Fibroblast of skin of right biceps (primary cell): ENCODE data around the gene FGA.
"Not testable (repeated sequence)": the region's sequence is repeated elsewhere in the genome, so short reads cannot be mapped to it uniquely, and the experiment has no call there.

Source experiments
- DNase-seq: peaks from one replicate; pipeline ENCODE4 v3.0.0-alpha.2; 2013

The FGA gene

DNA sequence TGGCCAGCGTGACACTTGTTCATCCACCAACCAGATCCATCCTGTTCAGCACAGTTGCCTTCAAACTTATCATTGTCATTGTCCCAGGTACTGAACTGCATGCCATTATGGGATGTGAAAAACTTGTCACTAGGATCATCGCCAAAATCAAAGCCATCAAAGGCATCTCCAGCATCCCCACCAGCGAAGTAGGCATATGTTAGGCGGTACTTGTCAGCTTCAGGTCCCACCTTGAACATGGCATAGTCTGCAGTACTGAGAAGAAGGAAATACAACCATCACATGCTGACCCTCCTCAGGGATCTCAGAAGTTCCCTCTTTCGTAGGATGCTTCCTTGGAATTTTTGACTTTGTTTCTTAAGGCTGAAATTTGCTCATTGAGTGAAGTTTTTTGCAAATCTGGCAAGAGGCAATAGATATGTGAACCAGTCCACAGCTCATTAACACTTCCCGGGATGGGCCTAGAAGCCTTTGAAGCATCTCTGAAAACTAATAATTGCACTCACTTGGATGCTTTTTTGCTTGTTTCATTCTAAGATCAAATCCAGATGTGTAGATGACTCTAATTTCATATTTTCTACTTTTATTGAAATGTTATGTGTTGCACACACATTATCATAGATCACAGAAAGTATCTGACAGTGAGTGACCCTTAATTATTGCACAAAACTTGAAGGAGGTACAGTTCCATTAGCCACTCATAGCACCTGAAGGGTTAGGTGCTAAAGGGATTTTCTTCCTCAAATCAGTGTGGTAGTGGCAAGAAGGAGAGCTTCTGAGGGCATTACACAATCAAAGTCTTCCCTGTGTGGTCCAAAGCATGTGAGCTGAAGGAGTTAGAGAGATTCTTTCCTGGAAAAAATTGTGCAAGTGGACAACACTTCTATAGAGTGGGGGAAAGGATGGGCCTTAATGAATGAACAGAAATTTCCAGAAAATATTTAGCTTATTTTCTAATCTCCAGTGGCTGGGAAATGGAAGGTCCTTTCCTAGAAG is 16.5 kb upstream of the FGA start:
- no peak for DNase-seq

DNA sequence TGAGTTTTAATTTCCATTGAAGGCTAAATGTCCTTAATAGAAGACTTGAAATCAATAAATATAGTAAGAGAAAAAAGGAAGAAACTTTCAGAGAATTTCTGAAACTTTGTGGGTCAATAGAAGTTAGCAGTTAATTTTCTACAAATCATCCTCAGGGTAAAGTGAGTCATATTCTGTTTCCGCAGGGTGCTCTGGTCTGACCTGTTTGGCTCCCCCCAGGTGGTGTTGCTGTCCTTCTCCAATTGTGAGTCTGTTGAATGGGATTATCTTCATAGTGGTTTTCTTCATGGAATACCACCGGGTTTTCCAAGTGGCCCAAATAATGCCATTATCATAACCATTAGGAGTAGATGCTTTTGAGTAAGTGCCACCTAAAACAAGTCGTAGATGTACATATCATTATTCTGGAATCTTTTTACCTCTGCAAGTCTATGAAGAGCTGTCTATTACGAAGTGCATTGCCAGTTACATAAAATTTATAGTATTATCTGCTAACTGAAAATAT is 14.2 kb upstream of the FGA start:
- no peak for DNase-seq

DNA sequence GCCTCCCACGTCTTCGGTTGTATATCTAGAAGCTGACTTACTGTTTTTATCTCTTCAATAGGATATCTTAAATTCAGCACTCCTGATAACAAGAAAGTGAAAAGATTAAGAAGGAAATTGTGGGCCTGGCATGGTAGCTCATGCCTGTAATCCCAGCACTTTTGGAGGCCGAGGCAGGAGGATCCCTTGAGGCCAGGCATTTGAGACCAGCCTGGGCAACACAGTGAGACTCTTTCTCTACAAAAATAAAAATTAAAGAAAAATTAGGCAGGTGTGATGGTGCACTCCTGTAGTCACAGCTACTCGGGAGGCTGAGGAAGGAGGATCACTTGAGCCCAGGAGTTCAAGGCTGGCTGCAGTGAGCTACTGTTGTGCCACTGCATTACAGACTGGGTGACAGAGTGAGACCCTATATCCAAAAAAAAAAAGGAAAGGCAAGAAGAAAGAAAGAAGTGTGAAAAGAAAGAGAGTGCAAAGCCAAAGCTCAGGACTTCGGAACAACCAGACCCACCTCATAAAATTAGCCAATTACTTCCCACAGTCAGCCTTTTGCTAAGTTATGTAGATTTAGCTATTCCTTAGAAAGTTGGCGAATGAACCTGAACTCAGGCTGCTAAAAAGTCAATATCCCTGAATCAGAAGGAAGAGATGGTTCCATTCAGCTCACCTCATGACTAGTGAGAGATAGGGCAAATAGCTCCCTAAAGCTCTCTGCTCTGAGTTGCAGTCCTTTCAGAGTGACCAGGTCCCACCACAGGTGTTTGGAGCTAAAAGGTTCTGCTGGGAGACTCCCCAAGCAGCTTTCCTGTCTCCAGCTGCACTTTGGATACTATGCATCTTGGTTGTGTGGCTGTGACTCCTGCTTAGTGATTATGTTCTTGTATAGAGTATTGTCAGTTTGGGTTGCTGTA is 12.7 kb upstream of the FGA start:
- no peak for DNase-seq

DNA sequence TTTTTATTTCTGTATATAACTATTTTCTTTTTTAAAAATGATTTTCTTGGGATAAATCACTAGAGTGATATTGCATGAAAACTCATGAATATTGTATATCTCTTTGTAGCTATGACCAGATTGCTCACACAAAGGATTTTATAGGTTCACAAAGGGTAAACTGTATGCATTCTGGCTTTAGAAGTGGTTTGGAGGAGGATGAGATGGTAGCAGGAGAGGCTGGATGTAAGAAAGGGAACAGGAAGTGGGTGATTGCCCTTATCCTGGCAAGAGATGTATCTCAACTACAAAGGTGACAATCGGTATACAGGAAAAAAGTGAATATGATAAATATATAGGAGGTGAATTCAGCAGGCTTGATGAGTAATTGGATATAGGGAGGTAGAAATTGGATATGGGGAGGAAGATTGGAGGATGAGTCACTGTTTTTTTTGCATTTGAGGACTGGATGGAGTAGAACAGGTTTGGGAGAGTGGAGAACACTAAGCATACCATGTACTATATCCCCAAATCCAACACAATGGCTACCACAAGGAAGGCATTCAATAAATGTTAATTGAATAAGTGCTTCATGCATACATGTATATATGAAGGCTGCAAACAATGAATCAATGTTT is 12.0 kb upstream of the FGA start:
- no peak for DNase-seq

DNA sequence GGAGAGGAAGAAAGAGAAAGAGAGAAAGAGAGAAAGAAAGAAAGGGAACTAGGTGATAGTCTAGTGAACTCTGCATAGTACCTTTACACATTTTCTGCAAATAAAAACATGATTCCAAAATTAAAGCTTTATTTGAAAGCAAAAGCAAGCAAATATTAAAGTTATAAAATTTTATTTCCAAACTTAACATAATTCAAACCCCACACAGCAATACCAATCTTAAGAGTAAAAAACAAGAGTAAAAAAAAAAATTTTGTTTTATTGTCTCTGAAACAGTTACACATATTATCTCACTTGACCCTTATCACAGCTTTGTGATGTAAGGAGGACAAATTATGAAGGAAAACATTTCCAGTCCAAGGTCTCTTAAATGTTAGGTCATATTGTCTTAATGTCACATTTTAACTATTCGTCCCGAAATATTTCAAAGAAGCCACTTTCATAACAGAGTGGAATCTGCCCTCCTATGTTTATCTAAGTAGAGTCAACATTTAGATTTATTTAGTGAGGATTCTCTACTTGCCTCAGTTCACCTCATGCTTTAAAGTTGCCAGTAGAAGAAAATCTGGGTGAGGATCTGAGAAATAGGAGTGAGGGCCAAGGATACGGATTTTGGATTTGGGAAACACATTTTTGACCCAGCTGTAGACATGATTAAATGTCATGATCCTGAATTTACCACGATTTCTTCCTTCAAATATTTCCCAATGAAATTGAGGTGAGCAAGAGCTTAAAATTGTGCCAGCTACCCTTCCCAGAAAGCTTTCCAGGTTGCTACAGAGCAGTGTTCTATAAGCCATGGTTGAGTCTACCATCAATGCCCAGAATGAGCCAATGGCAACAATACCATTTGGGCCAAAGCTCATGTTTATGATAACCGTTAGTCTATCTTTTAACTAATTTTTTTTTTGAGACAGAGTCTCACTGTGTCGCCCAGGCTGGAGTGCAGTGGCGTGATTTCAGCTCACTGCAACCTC is 7.5 kb upstream of the FGA start:
- no peak for DNase-seq

DNA sequence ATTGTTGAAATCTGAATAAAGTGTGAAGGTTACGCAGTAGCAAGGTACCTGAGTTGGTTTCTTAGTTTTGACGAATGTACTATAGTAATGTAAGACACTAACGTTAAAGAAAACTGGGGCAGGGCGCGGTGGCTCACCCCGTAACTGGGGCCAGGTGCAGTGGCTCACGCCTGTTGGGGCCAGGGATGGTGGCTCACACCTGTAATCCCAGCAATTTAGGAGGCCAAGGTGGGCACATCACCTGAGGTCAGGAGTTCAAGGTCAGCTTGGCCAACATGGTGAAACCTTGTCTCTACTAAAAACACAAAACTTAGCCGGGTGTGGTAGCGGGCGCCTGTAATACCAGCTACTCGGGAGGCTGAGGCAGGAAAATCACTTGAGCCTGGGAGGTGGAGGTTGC is 6.7 kb upstream of the FGA start:
- not testable (repeated sequence) for DNase-seq

DNA sequence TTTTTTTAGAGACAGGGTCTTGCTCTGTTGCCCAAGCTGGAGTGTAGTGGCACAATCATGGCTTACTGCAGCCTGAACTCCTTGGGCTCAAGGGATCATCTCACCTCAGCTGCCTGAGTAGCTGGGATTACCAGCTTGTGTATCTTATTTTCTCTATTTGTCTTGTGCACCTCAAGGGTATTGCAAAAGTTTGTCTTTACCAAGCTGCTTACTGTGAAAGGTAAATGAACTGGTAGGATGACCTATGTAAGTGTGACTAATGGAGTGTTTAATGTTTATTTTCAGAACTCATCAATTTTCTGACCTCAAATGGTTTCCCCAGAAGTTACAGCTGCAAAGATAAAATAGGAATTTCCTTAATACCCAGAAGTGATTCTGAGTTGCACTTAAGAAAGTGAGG is 5.3 kb upstream of the FGA start:
- DNase-seq: no peak

DNA sequence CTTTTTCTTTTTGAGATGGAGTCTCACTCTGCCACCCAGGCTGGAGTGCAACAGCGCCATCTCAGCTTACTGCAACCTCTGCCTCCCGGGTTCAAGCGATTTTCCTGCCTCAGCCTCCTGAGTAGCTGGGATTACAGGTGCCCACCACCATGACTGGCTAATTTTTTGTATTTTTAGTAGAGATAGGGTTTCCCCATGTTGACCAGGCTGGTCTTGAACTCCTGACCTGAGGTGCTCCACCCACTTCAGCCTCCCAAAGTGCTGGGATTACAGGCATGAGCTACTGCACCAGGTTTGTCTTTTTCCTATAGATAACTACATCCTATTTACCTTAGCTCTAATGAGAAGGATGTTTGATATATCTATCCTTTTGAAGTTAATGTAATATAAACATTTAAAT is 3.8 kb upstream of the FGA start:
- DNase-seq: not testable (repeated sequence)

DNA sequence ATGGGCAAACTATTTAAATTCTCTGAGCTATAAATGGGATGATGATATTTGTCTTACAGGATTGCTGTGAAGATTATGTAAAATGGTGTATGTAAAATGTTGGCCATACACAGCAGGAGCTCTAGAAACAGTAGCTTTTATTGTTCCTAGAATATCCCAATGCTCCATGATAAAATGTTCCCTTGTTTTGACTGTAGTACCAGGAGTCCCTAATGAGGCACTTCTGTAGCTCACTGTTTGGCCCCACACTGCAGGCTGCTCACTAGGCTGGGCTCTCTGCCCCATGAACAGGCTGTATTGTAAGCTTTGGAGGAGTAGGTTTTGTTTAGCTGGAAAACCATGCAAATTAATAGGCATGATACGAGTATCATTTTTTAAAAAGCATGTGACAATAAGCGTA is 3.3 kb upstream of the FGA start:
- DNase-seq: no peak

DNA sequence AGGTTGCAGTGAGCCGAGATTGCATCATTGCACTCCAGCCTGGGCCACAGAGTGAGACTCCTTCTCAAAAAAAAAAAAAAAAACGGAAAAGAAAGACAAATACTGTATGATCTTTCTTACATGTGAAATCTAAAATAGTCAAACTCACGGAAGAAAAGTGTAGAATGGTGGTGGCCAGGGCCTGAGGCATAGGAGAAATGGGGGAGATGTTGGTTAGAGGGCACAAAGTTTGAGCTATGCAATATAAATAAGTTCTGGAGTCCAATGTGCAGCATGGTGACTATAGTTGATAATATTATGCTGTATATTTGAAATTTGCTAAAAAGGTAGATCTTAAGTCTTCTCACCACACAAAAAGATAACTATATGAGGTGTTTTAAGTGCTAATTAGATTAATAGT is 1.3 kb upstream of the FGA start:
- no peak for DNase-seq

DNA sequence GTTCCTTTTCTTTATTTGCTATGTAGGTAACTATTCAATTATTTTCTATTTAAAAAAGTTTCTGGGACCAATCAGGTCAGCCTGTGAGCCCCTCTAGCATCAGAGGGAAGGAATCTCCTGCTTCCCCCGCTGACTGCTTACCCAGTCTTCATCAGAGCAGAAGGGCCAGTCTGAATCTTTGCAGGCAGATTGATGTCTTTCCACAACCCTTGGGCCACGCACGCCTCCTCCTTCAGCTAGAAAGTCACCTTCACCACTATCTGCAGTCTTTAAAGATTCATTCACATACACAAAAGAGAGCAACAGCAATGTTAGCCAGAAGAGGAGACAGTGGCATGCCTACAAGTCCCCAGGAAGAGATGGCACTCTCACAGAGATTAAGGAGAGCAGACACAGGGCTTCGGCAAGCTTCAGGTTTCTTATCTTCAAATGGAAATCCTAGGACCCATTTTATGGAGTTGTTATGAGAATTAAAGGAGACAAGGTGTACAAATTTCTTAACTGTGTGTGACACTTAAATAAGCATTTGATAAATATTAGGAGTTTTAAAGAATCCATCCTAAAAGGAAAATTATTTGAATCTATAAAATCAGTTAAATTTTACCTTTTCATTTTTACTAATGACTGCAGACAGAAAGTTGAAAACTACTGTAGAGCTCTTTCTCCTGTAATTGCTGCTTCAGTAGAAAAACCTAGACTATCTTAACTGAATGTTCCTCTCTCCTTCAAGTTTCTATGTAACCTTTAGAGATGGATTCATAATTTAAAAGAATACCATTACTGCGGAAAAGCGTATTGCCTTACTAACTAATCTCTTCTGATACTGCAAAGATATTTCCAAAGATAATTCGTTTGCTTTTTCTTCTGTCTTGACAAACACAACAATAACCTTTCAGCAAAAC is 995 bp downstream of the FGA start:
- no peak for DNase-seq

DNA sequence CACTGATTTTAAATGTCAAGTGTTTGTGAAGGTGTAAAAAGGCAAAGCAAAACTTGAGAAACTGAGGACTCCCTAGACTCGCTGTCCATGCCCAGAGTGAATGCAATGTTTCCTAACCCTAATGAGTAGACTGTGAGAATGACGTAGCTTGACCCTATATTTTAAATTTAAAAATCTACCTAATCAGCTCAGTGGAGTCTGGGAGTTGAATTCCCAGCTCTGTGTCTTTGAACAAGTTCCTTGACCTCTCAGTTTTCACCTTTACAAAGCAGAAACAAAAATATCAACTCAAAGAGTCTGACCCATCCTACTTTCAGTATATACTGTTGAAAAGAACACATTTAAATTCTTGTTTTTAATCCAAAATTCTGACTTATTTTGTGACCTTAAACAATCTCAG is 2.3 kb downstream of the FGA start:
- no peak for DNase-seq

DNA sequence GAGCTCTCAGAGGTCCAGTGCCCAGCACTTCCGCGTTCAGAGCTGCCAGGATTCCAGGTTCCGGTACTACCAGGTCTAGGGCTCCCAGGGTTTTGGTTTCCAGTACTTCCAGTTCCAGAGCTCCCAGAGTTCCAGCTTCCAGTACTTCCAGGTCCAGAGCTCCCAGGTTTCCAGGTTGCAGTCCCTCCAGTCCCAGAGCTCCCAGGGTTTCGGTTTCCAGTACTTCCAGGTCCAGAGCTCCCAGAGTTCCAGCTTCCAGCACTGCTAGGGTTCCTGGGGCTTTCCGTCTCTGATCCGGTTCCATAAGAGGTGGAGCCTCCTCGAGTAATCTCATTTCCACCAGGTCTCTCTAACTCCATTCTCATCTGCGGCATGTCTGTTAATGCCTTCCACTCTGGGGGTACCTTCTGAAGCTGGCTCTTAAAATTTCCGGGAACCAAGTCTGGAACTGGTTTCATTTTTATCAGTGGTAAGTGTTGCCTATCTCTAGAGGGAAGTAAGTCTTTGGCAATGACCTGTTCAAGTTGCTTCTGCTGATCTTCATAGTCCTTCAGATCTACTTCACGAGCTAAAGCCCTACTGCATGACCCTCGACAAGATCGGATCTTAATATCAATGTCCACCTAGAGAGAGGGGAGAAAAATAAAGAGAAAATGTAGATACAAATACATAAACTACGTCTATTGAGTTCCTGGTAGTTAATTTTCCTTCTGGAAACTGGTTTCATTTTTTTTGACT is 4.1 kb downstream of the FGA start:
- no peak for DNase-seq

DNA sequence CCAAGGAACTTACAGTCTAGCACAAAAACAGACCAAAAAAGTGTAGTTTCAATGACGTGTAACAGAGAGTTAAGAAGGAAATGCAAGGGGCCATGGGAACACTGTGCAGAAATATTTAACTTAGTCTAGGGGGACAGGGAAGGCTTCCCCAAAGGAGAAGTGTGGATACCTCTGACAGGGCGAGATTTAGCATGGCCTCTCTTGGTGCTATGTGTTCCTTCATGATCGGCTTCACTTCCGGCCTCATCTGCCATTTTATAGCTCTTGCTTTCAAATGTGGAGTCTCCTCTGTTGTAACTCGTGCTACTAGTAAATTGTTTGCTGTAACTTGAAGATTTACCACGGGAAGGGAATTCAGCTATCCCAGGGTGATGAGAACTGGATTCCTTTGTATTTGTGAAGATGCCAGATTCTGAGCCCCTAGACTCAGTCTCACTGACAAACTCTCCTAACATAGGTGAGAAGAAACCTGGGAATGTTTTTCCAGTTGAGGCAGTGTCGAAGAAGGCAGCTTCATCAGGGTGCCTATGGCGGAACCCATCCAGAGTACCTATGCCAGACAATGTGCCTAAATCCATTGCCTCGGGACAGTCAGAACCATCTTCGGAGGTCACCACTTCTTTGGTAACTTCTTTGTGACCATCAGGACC is 5.0 kb downstream of the FGA start:
- no peak for DNase-seq

DNA sequence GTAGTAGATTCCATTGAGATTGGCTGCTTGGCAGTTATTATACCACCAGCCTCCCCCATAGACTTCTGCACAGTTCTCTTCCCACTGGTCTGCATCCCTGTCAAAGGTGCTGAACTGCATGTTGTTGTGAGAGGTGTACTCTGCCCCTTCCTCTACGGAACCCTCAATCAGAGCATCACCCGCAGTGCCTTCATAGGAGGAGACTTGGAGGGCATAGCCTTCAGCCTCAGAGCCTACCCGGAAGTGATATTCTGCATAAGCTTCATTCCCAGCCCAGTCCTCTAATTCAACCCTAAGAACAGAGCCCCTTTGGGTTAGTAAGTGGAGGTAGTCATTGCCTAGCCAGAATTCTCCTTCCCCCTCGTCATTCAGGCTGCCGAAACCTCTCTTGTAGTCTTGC is 6.3 kb downstream of the FGA start:
- no peak for DNase-seq

DNA sequence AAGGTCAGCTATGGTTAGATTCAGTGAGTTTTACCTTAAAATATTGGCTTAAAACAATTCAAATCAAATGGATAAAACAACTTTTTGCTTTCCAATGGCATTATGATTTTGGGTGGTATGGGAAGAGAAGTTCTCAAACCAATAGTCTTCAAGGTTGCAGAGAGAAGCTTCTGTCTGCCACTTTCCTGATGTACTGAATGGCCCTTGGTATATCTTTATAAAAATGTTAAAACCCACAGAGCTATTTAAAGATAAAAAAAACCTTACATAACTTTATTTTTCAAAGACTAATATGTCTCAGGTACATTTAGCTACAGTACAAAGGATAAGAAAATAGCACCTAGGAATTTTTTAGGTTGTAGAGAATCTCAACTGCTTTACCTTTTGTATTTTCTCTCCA is 6.9 kb downstream of the FGA start:
- DNase-seq: no peak

DNA sequence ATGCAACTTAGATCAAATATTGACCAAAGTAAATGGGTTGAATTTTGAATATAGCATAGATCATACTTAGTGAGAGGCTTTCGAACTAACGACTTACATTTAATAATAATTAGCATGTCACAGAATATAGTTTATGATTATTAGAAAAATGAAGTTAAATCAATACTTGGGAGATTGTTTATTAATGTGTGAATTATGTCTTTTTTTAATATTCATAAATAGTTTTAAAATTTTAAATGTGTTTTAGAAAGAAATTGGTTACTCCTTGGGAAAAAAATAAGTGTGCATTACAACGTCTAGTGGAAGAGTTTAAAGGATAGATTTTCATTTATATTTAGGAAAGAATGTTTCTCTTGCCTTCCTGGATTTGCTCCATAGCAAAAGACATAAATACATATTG is 7.3 kb downstream of the FGA start:
- DNase-seq: no peak

DNA sequence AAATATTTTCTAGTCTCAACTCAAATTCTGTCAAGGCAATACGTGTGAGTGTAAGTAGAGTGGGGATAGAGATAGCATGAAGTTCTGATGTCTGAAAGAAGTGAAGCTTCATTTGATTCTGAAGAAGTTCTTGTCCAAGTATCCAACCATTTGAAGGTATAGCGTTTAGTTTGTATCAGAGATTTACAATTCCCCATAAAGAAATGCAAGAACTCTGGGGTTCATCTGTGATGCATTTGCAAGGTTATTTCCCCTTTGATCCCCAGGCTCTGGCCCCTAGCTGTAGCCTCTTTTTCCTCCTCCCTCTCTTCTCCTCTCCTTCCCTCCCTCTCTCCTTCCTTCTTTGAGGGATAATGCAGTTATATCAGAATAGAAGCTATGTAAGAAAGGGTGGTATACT is 7.8 kb downstream of the FGA start:
- DNase-seq: no peak

DNA sequence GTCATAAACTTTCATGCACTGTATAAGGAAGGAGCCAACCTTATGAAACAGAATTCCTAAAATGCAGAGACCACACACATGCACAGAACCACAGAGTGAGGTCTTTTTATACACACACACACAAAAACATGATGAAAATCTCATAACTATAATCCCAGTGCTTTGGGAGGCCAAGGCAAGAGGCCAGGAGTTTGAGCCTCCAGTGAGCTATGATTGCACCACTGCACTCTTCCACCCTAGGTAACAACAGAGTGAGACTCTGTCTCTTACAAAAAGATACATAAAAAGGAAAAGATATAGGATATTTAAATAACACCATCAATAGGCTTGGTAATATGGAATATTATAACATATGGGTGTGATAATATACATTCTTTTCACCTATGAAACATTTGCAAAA is 10.6 kb downstream of the FGA start:
- DNase-seq: no peak

DNA sequence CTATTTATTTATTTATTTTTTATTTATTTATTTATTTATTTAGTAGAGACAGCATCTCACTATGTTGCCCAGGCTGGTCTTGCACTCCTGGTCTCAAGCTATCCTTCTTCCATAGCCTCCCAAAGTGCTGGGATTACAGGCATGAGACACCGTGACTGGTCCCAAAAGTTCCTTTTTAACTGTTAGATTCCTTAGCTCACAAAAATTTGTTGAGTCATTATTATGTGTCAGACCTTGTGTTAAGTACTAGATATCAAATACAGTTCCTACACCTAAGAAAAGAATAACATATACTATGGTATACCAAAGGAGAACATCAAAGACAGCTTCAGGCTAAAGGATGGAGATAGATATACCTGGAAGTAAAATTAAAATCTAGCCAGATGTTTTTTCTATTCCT is 11.6 kb downstream of the FGA start:
- no peak for DNase-seq
